Choroid plexus epithelial cell (primary cell): ENCODE results near the gene ADAM12.
A peak's percentile ranks its signal among the peaks of the same experiment; 100 is the strongest.
"Not testable (repeated sequence)": the region's sequence is repeated elsewhere in the genome, so short reads cannot be mapped to it uniquely, and the experiment has no call there.

Experiments
- DNase-seq: peaks from one replicate; pipeline ENCODE4 v3.0.0-alpha.2; 2010; ENCODE audit warnings: low read depth
- H3K4me3 ChIP-seq: 2 replicates; pipeline ENCODE4 v1.5.1; 2011; ENCODE audit warnings: low read depth, mild to moderate bottlenecking, control low read depth, low read length, moderate library complexity
- TF ChIP-seq, protein P1 (sequence below): conservative IDR thresholded peaks from 2 replicates; pipeline ENCODE4 v1.5.1; 2011; ENCODE audit warnings: low read depth, mild to moderate bottlenecking, control low read depth, inconsistent platforms, low read length, moderate library complexity

Gene ADAM12

DNA sequence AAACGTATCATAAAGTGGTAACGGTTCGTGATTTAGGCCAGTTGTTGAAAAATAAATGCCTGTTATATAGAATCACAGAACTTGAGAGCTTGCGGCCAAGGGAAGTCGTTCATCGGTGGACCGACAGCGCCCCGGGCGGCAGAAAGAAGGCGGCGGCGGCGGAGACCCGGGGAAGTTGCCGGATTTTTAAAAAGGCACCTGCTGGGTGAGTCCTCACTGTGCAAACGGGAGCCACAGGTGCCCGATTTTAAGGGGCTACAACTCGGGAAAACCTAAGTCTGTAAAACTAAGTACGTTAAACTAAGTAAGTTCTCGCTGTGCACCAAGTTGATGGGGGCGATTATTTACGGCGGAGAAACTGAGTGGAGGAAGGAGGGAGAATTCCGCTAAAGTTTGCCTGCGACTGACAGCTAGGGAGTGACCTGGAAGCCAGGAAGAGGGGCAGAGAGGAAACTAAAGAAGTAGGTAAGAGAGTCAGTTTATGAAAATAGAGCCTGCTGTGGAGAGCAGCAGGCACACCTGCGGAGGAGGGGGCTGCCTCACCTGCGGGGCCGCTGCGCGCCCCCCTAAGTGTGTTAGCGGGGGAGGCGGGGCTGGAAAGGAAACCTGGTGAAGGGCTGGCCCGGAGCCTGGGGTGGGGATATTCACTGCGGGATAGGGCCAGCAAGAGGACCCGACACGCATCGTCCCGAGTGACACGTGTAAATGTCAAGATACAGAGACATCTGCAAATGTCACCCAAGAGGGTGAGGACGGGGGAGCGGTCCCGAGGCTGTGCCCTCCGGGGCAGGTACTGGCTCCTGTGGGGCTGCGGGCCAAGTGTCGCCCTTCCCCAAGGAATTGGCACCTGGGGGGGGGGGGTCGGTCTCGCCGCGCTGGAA, 996 bp downstream of the ADAM12 start:
- DNase-seq = peak; percentile 83
- TF ChIP-seq, protein P1, sequence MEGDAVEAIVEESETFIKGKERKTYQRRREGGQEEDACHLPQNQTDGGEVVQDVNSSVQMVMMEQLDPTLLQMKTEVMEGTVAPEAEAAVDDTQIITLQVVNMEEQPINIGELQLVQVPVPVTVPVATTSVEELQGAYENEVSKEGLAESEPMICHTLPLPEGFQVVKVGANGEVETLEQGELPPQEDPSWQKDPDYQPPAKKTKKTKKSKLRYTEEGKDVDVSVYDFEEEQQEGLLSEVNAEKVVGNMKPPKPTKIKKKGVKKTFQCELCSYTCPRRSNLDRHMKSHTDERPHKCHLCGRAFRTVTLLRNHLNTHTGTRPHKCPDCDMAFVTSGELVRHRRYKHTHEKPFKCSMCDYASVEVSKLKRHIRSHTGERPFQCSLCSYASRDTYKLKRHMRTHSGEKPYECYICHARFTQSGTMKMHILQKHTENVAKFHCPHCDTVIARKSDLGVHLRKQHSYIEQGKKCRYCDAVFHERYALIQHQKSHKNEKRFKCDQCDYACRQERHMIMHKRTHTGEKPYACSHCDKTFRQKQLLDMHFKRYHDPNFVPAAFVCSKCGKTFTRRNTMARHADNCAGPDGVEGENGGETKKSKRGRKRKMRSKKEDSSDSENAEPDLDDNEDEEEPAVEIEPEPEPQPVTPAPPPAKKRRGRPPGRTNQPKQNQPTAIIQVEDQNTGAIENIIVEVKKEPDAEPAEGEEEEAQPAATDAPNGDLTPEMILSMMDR = peak; percentile 88

DNA sequence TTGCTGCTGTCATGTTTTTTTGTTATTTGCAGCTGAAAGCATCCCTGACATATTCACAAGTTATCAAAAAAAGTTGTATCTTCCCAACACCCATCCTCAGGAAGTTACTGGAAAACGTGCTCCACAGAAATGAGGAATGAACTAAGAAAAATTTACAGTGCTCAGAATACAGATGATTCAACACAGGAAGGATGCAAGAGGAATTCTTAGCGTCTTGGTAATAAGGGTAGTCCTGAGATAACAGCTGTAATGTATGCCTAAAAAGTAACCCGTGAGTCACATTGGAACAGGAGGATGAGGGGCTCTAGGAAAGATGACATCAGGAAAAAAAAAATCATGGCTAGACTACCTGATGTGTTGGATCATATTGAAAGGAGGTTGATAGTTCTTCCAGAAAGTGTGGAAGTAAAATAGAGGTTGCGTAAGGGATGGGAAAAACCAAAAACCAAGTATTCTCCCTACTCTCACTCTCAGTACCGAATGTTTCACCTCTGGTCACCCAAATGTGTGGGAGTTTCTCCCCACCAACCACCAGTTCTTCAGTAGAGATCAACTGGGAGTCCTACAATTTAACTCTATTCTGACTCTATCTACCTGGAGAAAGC, 3.9 kb downstream of the ADAM12 start:
- no peak overlapping the region for H3K4me3 ChIP-seq
- DNase-seq = peak; percentile 84
- TF ChIP-seq, protein P1 = no peak

More for the DNA sequence above, 996 bp downstream of the ADAM12 start:
- peak overlapping the region; percentile 77 for H3K4me3 ChIP-seq

DNA sequence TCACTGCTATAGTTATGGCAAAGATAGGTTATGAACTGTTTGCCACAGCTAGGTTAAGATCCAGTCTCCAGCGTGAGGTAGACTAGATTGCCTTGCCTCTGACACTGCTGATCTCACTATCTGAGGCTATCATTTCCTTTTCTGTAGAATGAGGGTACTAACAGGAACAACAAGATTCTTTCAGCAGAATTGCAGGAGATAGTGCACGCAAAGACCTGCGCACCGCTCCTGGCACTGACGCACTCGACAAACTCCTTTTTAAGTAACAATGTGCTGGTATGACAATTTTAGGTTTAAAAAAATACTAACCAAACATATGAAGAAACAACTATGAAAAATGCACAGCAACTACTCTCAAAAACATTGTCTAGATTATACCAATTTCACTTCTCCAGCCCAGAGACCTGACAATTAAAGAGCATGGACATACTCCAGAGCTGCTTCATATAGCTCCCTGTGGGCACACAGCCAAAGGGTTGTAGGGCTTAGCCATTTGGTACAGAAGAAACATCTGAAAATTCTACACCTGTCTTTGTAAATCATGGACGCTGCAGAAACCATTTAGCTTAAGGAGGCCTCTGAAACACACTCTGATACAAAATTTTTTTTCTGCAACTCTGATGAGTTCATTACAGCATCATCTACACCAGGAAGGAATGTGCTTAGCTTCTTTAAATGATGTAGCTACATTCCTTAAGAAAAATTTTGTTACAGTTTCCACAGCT, 7.8 kb downstream of the ADAM12 start:
- DNase-seq = no peak
- TF ChIP-seq, protein P1 = no peak
- H3K4me3 ChIP-seq = no peak overlapping the region

DNA sequence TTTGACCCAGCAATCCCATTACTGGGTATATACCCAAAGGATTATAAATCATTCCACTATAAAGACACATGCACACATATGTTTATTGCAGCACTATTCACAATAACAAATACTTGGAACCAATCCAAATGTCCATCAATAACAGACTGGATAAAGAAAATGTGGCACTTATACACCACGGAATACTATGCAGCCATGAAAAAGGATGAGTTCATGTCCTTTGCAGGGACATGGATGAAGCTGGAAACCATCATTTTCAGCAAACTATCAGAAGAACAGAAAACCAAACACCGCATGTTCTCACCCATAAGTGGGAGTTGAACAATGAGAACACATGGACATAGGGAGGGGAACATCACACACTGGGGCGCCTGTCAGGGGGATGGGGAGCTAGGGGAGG, 9.1 kb downstream of the ADAM12 start:
- DNase-seq, H3K4me3 ChIP-seq: not testable (repeated sequence)

DNA sequence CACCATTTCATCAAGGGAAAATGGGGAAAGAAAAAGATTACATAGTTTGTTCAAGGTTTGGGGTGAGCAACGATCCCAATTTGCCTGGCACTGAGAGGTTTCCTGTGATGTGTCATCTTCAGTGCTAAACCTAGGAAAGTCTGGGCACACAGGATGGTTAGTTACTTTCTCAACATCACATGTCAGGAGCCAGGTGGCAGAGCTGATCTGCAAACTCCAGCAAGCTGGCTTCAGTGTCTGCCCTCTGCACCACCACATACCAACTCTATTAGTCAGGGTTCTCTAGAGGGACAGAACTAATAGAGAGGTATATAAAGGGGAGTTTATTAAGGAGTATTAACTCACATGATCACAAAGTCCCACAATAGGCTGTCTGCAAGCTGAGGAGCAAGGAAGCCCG, 11.3 kb downstream of the ADAM12 start:
- H3K4me3 ChIP-seq = no peak overlapping the region
- peak; percentile 73 for DNase-seq
- TF ChIP-seq, protein P1 = no peak

DNA sequence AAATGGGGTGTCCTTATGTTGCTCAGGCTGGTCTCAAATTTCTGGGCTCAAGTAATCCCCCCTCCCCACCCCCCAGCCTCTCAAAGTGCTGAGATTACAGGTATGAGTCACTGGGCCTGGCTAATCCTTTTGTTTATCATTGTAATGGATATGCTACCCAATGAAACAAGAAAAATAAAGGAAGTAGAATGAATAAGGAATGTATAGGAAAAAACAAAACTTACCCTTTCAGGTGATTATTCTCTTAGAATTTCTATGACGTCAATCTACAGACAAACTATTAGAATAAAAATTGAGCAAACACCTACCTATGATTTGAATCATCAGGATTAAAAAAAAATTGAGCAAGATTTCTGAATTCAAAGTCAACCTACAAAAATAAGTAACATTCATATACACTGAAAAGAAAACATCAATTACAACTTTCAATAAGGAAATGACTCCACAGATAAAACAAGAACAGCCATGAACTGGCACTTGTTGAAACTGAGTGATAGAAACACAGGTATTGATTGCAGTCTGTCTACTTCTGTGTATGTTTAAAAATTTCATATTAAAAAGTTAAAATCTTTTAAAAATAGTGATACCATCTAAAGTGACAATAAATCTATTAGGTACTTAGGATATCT, 12.2 kb downstream of the ADAM12 start:
- no peak for DNase-seq
- no peak overlapping the region for H3K4me3 ChIP-seq
- TF ChIP-seq, protein P1 = no peak

DNA sequence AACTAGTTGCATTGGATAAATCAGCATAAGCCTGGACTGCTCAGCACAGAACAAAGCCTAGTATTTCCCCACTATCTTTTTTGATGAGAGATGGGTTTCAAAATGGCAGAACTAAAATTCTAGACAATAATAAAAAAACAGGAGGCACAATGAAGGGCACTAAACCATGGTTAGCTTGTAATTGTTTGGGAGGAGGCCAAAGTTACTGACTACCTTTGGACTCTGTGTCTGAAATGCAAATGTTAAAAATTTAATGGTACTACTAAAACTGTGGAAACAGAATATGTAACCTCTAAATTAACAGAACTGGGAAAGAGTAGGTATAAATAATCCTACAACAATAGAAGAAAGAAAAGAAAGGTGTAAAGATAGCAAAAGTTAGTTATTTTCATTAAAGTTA, 13.0 kb downstream of the ADAM12 start:
- no peak for DNase-seq
- no peak overlapping the region for H3K4me3 ChIP-seq
- TF ChIP-seq, protein P1 = no peak
